Brain microvascular endothelial cell (primary cell): Measurements from ENCODE around the gene ACSM6.

Experiments used
- DNase-seq: peaks from one replicate; pipeline ENCODE4 v3.0.0-alpha.2; 2020
- H3K27ac ChIP-seq: fragments of 250-450 bp; sonication (Bioruptor Pico); 2 replicates; pipeline ENCODE4 v1.5.1; 2020; ENCODE audit warnings: mild to moderate bottlenecking, moderate library complexity
- H3K27me3 ChIP-seq: fragments of 250-450 bp; sonication (Bioruptor Pico); replicated peaks from 2 replicates; pipeline ENCODE4 v1.5.1; 2020; ENCODE audit warnings: mild to moderate bottlenecking
- H3K36me3 ChIP-seq: fragments of 250-450 bp; sonication (Bioruptor Pico); replicated peaks from 2 replicates; pipeline ENCODE4 v1.5.1; 2020; ENCODE audit warnings: mild to moderate bottlenecking
- H3K4me3 ChIP-seq: 2 replicates; pipeline ENCODE4 v1.5.1; 2011; ENCODE audit warnings: low read depth, mild to moderate bottlenecking, control low read depth, low read length, moderate library complexity
- in situ Hi-C: cut with HindIII; loops from 2 replicates; pipeline ENCODE4 v1.10.0; 2017; ENCODE audit warnings: low sequenced_read_pairs, low pct_ligation_motif_present
- TF ChIP-seq, protein P1 (sequence below): IDR thresholded peaks from 2 replicates; pipeline ENCODE4 v1.5.1; 2011; ENCODE audit warnings: low read depth, mild to moderate bottlenecking, moderate library complexity, low read length, control low read depth, inconsistent platforms; ENCODE audit errors: missing control alignments

ACSM6 gene

DNA sequence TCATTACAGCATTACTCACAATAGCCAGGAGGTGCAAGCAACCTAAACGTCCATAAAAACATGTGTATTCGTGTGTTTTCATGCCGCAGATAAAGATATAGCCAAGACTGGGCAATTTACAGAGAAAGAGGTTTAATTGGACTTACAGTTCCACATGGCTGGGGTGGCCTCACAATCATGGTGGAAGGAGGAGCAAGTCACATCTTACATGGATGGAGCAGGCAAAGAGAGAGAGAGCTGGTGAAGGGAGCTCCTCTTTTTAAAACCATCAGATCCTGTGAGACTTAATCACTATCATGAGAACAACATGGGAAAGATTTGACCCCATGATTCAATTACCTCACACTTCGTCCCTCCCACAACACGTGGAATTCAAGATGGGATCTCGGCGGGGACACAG lies 63.8 kb downstream of the ACSM6 start:
- in situ Hi-C loops: no loop called here
- TF ChIP-seq, protein P1, sequence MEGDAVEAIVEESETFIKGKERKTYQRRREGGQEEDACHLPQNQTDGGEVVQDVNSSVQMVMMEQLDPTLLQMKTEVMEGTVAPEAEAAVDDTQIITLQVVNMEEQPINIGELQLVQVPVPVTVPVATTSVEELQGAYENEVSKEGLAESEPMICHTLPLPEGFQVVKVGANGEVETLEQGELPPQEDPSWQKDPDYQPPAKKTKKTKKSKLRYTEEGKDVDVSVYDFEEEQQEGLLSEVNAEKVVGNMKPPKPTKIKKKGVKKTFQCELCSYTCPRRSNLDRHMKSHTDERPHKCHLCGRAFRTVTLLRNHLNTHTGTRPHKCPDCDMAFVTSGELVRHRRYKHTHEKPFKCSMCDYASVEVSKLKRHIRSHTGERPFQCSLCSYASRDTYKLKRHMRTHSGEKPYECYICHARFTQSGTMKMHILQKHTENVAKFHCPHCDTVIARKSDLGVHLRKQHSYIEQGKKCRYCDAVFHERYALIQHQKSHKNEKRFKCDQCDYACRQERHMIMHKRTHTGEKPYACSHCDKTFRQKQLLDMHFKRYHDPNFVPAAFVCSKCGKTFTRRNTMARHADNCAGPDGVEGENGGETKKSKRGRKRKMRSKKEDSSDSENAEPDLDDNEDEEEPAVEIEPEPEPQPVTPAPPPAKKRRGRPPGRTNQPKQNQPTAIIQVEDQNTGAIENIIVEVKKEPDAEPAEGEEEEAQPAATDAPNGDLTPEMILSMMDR: no peak
- no peak for DNase-seq
- Histone ChIP-seq H3K36me3 (peaks cover 12% of the 10 kb centered on the region), H3K4me3 (no peak overlapping the region), H3K27ac (no peak overlapping the region), H3K27me3 (no peaks in the 10 kb centered on the region)

DNA sequence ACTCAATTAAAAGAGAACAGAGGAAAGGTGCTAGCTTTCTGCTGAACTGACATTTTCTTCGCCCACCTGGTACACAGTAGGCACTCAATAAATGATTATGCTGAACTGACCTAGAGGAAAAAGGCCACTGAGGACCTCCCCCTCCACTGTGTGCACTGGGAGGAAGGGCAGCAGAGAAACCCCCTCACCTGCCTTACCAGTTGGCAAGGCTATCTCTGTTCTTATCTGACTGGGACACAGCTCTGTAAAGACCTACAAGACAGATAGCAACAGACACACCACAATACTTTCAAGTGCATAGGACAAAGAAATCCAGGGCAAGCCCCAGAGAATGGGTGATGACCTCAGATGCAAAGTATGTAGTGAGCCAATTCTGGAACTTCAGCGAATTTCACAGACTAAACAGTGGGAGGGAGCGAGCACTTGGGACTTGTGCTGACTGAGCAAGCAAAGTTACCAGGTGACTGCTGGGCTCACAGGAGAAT lies 66.4 kb downstream of the ACSM6 start:
- DNase-seq: peak; percentile 94
- peaks cover 21% of the 10 kb centered on the region for H3K36me3 ChIP-seq
- peak overlapping the region; percentile 98 for H3K27ac ChIP-seq
- in situ Hi-C loops: no loop called here
- no peak overlapping the region for H3K4me3 ChIP-seq
- H3K27me3 ChIP-seq: no peaks in the 10 kb centered on the region
- TF ChIP-seq, protein P1: no peak

DNA sequence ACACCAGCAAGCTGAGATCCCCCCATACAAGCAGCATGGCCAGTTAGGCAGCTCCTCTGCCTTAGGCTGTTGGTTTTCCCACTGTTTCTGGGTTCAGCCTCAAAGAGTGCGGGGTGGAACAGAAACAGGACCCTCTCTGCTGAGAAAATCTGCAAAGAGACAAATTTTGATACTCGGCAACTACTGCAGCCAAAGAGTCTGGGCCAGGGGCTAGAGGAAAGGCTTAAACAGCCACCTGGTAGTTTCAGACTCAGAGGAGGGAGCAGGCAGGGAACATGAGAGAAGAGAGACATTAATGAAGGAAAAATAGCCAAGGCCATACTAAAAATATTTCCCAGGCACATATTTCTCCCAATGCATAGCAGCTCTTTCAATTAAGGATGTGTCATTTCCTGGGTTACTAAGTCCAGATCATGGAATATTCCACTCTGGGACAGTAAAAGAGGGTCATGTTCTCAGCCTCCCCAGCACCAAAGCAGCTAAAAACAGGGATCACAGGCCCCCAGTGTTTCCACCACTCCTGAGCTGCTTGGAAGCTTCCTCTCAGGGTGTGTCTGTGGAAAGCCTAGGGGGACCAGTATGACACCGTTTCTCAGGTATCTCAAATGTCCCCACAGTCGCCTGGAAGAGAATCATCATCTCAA lies 67.0 kb downstream of the ACSM6 start:
- H3K27me3 ChIP-seq: no peaks in the 10 kb centered on the region
- in situ Hi-C loops: no loop called here
- peaks cover 21% of the 10 kb centered on the region for H3K36me3 ChIP-seq
- H3K27ac ChIP-seq: peak overlapping the region; percentile 98
- DNase-seq: no peak
- H3K4me3 ChIP-seq: no peak overlapping the region
- TF ChIP-seq, protein P1: no peak

DNA sequence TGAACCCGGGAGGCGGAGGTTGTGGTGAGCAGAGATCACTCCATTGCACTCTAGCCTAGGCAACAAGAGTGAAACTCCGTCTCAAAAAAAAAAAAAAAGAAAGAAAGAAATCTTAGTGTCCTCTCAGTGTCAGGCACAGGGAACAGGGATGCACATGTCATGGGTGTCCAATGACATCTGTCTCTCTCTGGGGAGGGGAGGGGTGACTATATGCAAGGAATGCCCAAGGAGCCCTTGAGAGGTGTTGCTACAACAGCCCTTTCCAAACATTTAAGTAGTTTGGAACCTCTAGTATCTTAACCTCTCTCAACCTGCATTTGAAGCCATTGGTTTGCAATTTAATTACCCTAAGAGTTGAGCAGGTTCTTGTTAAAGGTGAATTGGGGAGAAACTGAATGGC lies 67.9 kb downstream of the ACSM6 start:
- H3K36me3 ChIP-seq: peaks cover 20% of the 10 kb centered on the region
- TF ChIP-seq, protein P1: no peak
- in situ Hi-C loops: no loop called here
- no peak overlapping the region for H3K4me3 ChIP-seq
- no peak overlapping the region for H3K27ac ChIP-seq
- DNase-seq: no peak
- no peaks in the 10 kb centered on the region for H3K27me3 ChIP-seq

DNA sequence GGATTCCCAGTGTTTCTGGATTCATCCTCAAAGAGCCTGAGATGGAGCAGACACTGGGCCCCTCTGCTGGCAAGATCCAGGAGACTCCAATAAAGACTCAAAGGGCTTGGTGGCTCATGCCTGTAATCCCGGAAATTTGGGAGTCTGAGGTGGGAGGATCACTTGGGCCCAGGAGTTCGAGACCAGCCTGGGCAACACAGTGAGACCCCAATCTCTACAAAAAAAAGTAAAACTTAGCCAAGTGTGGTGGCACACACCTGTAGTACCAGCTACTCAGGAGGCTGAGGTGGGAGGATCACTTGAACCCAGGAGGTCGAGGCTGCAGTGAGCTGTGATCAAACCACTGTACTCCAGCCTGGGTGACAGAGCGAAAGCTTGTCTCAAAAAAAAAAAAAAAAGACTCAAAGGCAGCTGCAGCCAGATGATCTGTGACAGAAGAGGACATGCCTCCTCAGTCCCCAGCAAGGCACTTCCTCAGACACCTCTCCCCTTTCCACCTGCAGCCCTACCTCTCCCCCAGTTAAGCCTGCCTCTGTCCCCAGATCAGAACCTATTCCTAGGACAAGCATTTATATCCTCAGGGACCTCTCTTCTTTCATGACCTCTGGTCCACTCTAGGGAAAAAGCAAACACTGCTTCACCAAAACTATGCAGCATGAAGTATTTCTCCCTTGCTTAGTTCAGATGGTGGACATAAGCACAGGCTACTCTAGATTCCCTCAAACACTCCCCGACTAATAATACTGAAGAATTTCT lies 68.9 kb downstream of the ACSM6 start:
- H3K27me3 ChIP-seq: no peaks in the 10 kb centered on the region
- peaks cover 14% of the 10 kb centered on the region for H3K36me3 ChIP-seq
- TF ChIP-seq, protein P1: no peak
- in situ Hi-C loops: no loop called here
- H3K27ac ChIP-seq: no peak overlapping the region
- H3K4me3 ChIP-seq: no peak overlapping the region
- no peak for DNase-seq
